Mesendoderm (in vitro differentiated cells): ENCODE results near the gene STK4.

Experiments
- DNase-seq: peaks from one replicate; pipeline ENCODE4 v3.0.0; 2013
- H2AK5ac ChIP-seq: 2 replicates; pipeline ENCODE4 v1.6.1; 2013; ENCODE audit warnings: low read length, inconsistent platforms
- H2BK120ac ChIP-seq: 2 replicates; pipeline ENCODE4 v1.6.1; 2013; ENCODE audit warnings: low read depth, mild to moderate bottlenecking, low read length, moderate library complexity, mixed read lengths
- H2BK15ac ChIP-seq: replicated peaks from 2 replicates; pipeline ENCODE4 v1.6.1; 2013; ENCODE audit warnings: low read depth, mild to moderate bottlenecking, moderate library complexity
- H2BK5ac ChIP-seq: 2 replicates; pipeline ENCODE4 v1.6.1; 2013; ENCODE audit warnings: low read length, inconsistent platforms
- H3K18ac ChIP-seq: 2 replicates; pipeline ENCODE4 v1.6.1; 2013; ENCODE audit warnings: mild to moderate bottlenecking, low read length, mixed read lengths
- H3K23ac ChIP-seq: one replicate; pipeline ENCODE4 v1.6.1; 2013; ENCODE audit warnings: low read length
- H3K27ac ChIP-seq: 2 replicates; pipeline ENCODE4 v1.5.1; 2013; ENCODE audit warnings: low read depth, mild to moderate bottlenecking, inconsistent platforms, low read length, moderate library complexity
- H3K27me3 ChIP-seq: 2 replicates; pipeline ENCODE4 v1.6.1; 2013; ENCODE audit warnings: low read length, control low read depth, mild to moderate bottlenecking, inconsistent platforms; ENCODE audit not compliant: insufficient read depth, poor library complexity
- H3K36me3 ChIP-seq: 2 replicates; pipeline ENCODE4 v1.6.1; 2013; ENCODE audit warnings: low read length, inconsistent platforms; ENCODE audit not compliant: control insufficient read depth, insufficient read depth
- H3K4ac ChIP-seq: one replicate; pipeline ENCODE4 v1.6.1; 2013; ENCODE audit warnings: low read depth, mild to moderate bottlenecking, low read length, moderate library complexity
- H3K4me1 ChIP-seq: 2 replicates; pipeline ENCODE4 v1.6.1; 2013; ENCODE audit warnings: low read depth, low read length, inconsistent platforms; ENCODE audit not compliant: control insufficient read depth
- H3K4me2 ChIP-seq: 2 replicates; pipeline ENCODE4 v1.6.1; 2013; ENCODE audit warnings: low read length
- H3K4me3 ChIP-seq: 2 replicates; pipeline ENCODE4 v1.5.1; 2013; ENCODE audit warnings: mild to moderate bottlenecking, low read length
- H3K56ac ChIP-seq: one replicate; pipeline ENCODE4 v1.6.1; 2013; ENCODE audit warnings: low read length
- H3K79me1 ChIP-seq: 2 replicates; pipeline ENCODE4 v1.6.1; 2013; ENCODE audit warnings: low read length, inconsistent platforms
- H3K79me2 ChIP-seq: 2 replicates; pipeline ENCODE4 v1.6.1; 2013; ENCODE audit warnings: mild to moderate bottlenecking, low read length; ENCODE audit not compliant: control insufficient read depth, insufficient read depth
- H3K9ac ChIP-seq: 2 replicates; pipeline ENCODE4 v1.6.1; 2013; ENCODE audit warnings: low read length, inconsistent platforms
- H4K5ac ChIP-seq: one replicate; pipeline ENCODE4 v1.6.1; 2013; ENCODE audit warnings: low read length
- H4K8ac ChIP-seq: one replicate; pipeline ENCODE4 v1.6.1; 2013; ENCODE audit warnings: low read depth, mild to moderate bottlenecking, control low read depth, low read length, moderate library complexity
- WGBS: extraction: QIAGEN DNeasy Blood & Tissue Kit; methylation state at CpG from one replicate; pipeline ENCODE4 v1.1.7; 2013; ENCODE audit warnings: low lambda C conversion rate, missing lambda C conversion rate; ENCODE audit not compliant: insufficient coverage; ENCODE audit errors: extremely low coverage; 5-methylcytosine and 5-hydroxymethylcytosine counted together

Gene STK4

DNA sequence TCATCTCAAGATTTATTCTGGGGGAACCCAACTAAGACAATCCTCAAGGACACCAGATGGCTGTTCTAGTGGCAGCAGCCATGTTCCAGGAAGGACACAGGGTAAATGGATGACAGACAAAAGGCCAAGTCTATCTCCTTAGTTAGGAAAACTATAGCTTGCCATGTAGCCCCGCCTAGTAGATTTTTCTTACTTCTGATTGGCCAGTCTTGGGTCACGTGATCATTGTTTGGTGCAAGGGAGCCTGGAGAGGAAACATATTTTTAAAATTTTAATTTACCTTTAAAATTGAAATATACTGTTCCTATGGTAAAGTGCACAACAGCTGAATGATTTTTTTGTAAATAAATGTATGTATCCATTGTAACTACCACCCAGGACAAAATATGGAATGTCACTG is 139.0 kb downstream of the STK4 start:
- Histone ChIP-seq H3K4me1 (peaks cover 1% of the 10 kb centered on the region), H2BK120ac (no peak overlapping the region), H3K9ac (no peak overlapping the region), H4K8ac (no peak overlapping the region), H2BK5ac (no peak overlapping the region), H2BK15ac (no peak overlapping the region), H3K36me3 (no peaks in the 10 kb centered on the region), H3K79me1 (no peaks in the 10 kb centered on the region), H3K23ac (no peak overlapping the region), H4K5ac (no peak overlapping the region), H3K27me3 (no peaks in the 10 kb centered on the region), H3K27ac (no peak overlapping the region), H3K56ac (no peak overlapping the region), H3K4me2 (no peak overlapping the region), H3K79me2 (no peaks in the 10 kb centered on the region), H2AK5ac (no peak overlapping the region), H3K4me3 (no peak overlapping the region), H3K18ac (no peak overlapping the region), H3K4ac (no peak overlapping the region)
- DNase-seq = no peak
- WGBS = no CpG with 5 or more reads among the region's 2 CpGs

- no peak overlapping the region for H4K8ac ChIP-seq
- no peak overlapping the region for H3K27ac ChIP-seq
- no peak overlapping the region for H3K9ac ChIP-seq
- no peak overlapping the region for H3K4me2 ChIP-seq
- no peak overlapping the region for H4K5ac ChIP-seq
- no peaks in the 10 kb centered on the region for H3K4me1 ChIP-seq
- H3K4me3 ChIP-seq = no peak overlapping the region
- no peak overlapping the region for H2BK120ac ChIP-seq
- H2AK5ac ChIP-seq = no peak overlapping the region
- no peak for DNase-seq
- no peaks in the 10 kb centered on the region for H3K27me3 ChIP-seq
- no peak overlapping the region for H2BK5ac ChIP-seq
- H3K23ac ChIP-seq = no peak overlapping the region
- no CpG with 5 or more reads among the region's 8 CpGs for WGBS
- H3K36me3 ChIP-seq = no peaks in the 10 kb centered on the region
- H3K4ac ChIP-seq = no peak overlapping the region
- H3K18ac ChIP-seq = no peak overlapping the region
- no peak overlapping the region for H3K56ac ChIP-seq
- H3K79me1 ChIP-seq = no peaks in the 10 kb centered on the region
- H2BK15ac ChIP-seq = no peak overlapping the region
- no peaks in the 10 kb centered on the region for H3K79me2 ChIP-seq
Observed at GRCh38 chr20:45109634-45110033, 143.3 kb downstream of the STK4 start.

DNA sequence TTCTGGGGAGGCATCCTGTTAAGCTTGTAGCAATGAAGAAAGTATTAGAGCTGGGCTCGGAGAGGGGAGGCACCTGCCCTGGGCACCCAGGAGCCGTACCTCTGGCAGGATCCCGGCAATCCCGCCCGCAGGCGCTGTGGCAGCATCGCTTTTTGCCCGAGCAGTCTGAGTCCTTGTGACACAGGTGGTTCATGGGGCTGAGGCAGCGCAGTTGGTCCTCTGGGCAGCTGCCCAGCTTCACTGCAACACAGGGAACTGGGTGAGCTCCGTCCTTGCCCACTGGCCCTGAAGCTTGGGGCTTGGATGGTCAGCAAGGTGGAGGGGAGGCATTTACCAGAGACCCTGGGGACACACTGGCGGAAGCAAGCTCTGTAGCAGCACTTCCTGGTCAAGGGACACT is 144.0 kb downstream of the STK4 start:
- H3K4me1 ChIP-seq = no peaks in the 10 kb centered on the region
- no CpG with 5 or more reads among the region's 11 CpGs for WGBS

DNA sequence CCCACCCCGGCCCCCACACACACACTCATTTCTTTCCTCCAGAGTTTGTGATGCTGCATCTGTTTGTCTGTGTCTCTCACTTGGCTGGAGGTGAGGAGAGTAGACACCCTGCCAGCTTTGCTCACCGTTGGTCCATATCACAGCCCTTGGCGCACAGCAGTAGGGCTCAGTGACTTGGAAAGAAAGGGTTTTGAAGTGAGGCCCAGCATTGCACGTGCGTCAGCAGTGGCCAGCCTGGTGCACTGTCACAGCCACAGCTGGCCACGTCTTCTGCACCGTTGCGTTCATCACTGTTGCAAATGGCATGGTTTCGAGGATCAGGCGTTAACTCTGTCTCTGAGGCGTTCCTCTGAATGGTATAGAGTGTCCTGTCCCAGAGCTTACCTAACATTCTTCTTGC is 145.0 kb downstream of the STK4 start:
- Histone ChIP-seq H2AK5ac (no peak overlapping the region), H3K4me2 (no peak overlapping the region), H2BK15ac (no peak overlapping the region), H3K27me3 (no peaks in the 10 kb centered on the region), H4K8ac (no peak overlapping the region), H3K79me1 (no peaks in the 10 kb centered on the region), H3K4me3 (no peak overlapping the region), H3K79me2 (no peaks in the 10 kb centered on the region), H2BK120ac (no peak overlapping the region), H3K27ac (no peak overlapping the region), H2BK5ac (no peak overlapping the region), H3K4ac (no peak overlapping the region), H3K23ac (no peak overlapping the region), H3K4me1 (no peaks in the 10 kb centered on the region), H3K18ac (no peak overlapping the region), H3K56ac (no peak overlapping the region), H4K5ac (no peak overlapping the region), H3K9ac (no peak overlapping the region), H3K36me3 (no peaks in the 10 kb centered on the region)
- WGBS = no CpG with 5 or more reads among the region's 11 CpGs
- DNase-seq = no peak

More for the DNA sequence above, 144.0 kb downstream of the STK4 start:
- Histone ChIP-seq H3K27me3 (no peaks in the 10 kb centered on the region), H3K4me3 (no peak overlapping the region), H3K79me1 (no peaks in the 10 kb centered on the region), H3K9ac (no peak overlapping the region), H3K4ac (no peak overlapping the region), H3K23ac (no peak overlapping the region), H2BK5ac (no peak overlapping the region), H2BK120ac (no peak overlapping the region), H4K5ac (no peak overlapping the region), H3K27ac (no peak overlapping the region), H2BK15ac (no peak overlapping the region), H3K56ac (no peak overlapping the region), H3K36me3 (no peaks in the 10 kb centered on the region), H2AK5ac (no peak overlapping the region), H4K8ac (no peak overlapping the region), H3K18ac (no peak overlapping the region), H3K79me2 (no peaks in the 10 kb centered on the region), H3K4me2 (no peak overlapping the region)
- no peak for DNase-seq

DNA sequence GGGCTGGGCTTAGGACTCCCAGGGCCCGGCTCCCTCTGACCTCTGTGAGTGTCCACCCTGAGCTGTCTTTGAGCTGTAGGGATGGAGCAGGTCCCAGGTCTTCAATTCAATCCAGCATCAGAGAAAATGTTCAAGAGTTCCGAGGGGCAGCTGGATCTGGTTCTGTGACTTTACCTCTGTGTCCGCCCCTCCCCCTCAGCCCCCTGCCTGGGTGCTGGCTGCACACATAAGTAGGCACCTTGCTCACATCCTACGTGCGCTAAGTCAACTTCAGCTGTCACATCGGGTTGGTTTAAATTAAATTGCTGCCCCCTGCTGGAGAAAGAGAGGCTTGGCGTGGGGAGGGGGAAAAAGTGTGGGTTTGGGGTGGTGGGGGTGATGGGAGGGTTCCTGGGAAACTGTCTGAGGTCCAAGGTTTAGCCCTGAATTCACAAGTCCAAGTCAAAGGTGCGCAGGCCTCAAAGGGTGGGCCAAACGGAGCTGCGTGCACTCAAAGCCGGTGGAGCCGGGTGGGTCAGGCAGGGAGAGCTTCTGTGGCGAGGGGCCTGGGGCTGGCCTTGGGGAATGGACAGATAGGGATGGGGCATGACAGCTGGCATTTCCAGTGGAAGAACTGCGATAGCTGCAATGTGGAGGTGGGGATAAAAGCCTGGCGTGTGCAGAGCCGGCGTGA is 145.6 kb downstream of the STK4 start:
- no peak overlapping the region for H3K23ac ChIP-seq
- no peak overlapping the region for H3K18ac ChIP-seq
- H4K8ac ChIP-seq = no peak overlapping the region
- no peak overlapping the region for H3K4me3 ChIP-seq
- H3K36me3 ChIP-seq = no peaks in the 10 kb centered on the region
- no peak overlapping the region for H3K4me2 ChIP-seq
- no peak overlapping the region for H3K4ac ChIP-seq
- H3K9ac ChIP-seq = no peak overlapping the region
- no peak overlapping the region for H2AK5ac ChIP-seq
- H3K79me2 ChIP-seq = no peaks in the 10 kb centered on the region
- H3K27ac ChIP-seq = no peak overlapping the region
- no peak overlapping the region for H2BK5ac ChIP-seq
- H2BK15ac ChIP-seq = no peak overlapping the region
- H3K27me3 ChIP-seq = no peaks in the 10 kb centered on the region
- peak; percentile 64 for DNase-seq
- no peaks in the 10 kb centered on the region for H3K4me1 ChIP-seq
- no CpG with 5 or more reads among the region's 17 CpGs for WGBS
- H3K56ac ChIP-seq = no peak overlapping the region
- H2BK120ac ChIP-seq = no peak overlapping the region
- H3K79me1 ChIP-seq = no peaks in the 10 kb centered on the region
- no peak overlapping the region for H4K5ac ChIP-seq

GRCh38 chr20:45112754-45113153 is 146.4 kb downstream of the STK4 start:
- Histone ChIP-seq H3K56ac (no peak overlapping the region), H3K79me2 (no peaks in the 10 kb centered on the region), H2BK15ac (no peak overlapping the region), H3K27ac (no peak overlapping the region), H2BK5ac (no peak overlapping the region), H3K23ac (no peak overlapping the region), H3K18ac (no peak overlapping the region), H3K4ac (no peak overlapping the region), H3K79me1 (no peaks in the 10 kb centered on the region), H2BK120ac (no peak overlapping the region), H3K27me3 (no peaks in the 10 kb centered on the region), H3K9ac (no peak overlapping the region), H4K5ac (no peak overlapping the region), H4K8ac (no peak overlapping the region), H3K4me1 (no peaks in the 10 kb centered on the region), H3K36me3 (no peaks in the 10 kb centered on the region), H2AK5ac (no peak overlapping the region), H3K4me2 (no peak overlapping the region), H3K4me3 (no peak overlapping the region)
- no peak for DNase-seq
